PFSK-1 (cell line): Measurements from ENCODE around the gene LIMK1.

Source experiments
- FOXP2 ChIP-seq: optimal IDR thresholded peaks from 2 replicates; pipeline ENCODE3; 2011; ENCODE audit warnings: borderline replicate concordance, control low read depth, inconsistent platforms; ENCODE audit not compliant: insufficient read depth; ENCODE audit errors: extremely low read length, extremely low read depth
- POLR2AphosphoS5 ChIP-seq: IDR thresholded peaks from 2 replicates; pipeline ENCODE4 v1.6.1; 2012; ENCODE audit warnings: low read depth, mild to moderate bottlenecking, control low read depth, low read length, moderate library complexity
- SIN3A ChIP-seq: IDR thresholded peaks from 2 replicates; pipeline ENCODE4 v1.6.1; 2012; ENCODE audit warnings: mild to moderate bottlenecking, low read length, moderate library complexity, borderline replicate concordance; ENCODE audit not compliant: insufficient read depth
- TAF1 ChIP-seq: IDR thresholded peaks from 2 replicates; pipeline ENCODE4 v1.6.1; 2012; ENCODE audit warnings: low read length, control low read depth, borderline replicate concordance; ENCODE audit not compliant: insufficient read depth
- TF ChIP-seq, protein P1 (sequence below), 2 experiments: IDR thresholded peaks; 2 replicates each; pipeline versions ENCODE4 v1.6.1 to v1.8.0; 2011 to 2012; ENCODE audit warnings: low read depth in 2 of 2, low read length in 2 of 2, control low read depth in 1 of 2, inconsistent platforms in 1 of 2, mild to moderate bottlenecking in 1 of 2, moderate library complexity in 1 of 2; ENCODE audit not compliant: insufficient read depth in 1 of 2

Gene LIMK1

GRCh38 chr7:74056096-74056915 is 27.3 kb upstream of the LIMK1 start:
- TF ChIP-seq FOXP2 (no peak), SIN3A (no peak), TAF1 (no peak), POLR2AphosphoS5 (no peak)
- TF ChIP-seq, protein P1, sequence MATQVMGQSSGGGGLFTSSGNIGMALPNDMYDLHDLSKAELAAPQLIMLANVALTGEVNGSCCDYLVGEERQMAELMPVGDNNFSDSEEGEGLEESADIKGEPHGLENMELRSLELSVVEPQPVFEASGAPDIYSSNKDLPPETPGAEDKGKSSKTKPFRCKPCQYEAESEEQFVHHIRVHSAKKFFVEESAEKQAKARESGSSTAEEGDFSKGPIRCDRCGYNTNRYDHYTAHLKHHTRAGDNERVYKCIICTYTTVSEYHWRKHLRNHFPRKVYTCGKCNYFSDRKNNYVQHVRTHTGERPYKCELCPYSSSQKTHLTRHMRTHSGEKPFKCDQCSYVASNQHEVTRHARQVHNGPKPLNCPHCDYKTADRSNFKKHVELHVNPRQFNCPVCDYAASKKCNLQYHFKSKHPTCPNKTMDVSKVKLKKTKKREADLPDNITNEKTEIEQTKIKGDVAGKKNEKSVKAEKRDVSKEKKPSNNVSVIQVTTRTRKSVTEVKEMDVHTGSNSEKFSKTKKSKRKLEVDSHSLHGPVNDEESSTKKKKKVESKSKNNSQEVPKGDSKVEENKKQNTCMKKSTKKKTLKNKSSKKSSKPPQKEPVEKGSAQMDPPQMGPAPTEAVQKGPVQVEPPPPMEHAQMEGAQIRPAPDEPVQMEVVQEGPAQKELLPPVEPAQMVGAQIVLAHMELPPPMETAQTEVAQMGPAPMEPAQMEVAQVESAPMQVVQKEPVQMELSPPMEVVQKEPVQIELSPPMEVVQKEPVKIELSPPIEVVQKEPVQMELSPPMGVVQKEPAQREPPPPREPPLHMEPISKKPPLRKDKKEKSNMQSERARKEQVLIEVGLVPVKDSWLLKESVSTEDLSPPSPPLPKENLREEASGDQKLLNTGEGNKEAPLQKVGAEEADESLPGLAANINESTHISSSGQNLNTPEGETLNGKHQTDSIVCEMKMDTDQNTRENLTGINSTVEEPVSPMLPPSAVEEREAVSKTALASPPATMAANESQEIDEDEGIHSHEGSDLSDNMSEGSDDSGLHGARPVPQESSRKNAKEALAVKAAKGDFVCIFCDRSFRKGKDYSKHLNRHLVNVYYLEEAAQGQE (IDR thresholded peaks at IDR 0.05; ENCODE audit: insufficient read depth in 1 of 2, low read depth in 2 of 2, low read length in 2 of 2): no peak

DNA sequence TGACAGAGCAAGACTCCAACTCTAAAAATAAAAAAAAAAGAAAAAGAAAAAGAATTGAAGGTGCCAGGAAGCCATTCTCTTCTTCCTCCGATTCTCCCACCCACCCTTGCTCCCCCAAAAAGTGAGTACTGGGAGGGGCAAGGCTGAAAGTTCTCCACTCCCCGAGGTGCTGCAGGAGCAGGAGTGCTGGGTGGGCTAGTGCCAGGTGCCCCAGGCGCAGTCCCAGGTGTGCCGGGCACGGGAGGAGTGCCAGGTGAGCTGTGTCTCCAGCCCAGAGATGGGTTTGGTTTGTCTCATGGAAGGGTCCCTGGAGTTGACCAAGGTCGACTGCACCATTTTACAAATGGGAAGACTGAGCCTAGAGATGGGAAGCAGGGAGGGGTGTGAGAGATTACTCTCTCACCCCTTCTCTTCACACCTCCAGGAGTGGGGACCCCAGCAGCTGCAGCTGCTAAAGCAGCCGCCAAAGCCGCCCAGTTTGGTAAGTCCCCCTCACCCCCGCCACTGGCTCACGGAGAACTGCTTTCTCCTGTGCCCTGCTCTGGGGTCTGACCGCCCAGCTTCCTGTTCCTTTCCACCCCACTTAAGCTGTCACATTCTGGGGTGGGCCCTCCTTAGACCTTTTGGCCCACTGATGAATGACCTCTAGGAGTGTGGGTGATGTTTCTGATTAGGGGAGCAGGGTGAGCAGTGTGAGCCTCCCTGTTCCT is 26.2 kb upstream of the LIMK1 start:
- no peak for TF ChIP-seq FOXP2
- no peak for TF ChIP-seq SIN3A
- TF ChIP-seq POLR2AphosphoS5: no peak
- no peak for TF ChIP-seq TAF1
- TF ChIP-seq, protein P1 (IDR thresholded peaks at IDR 0.05; ENCODE audit: insufficient read depth in 1 of 2, low read depth in 2 of 2, low read length in 2 of 2): no peak

DNA sequence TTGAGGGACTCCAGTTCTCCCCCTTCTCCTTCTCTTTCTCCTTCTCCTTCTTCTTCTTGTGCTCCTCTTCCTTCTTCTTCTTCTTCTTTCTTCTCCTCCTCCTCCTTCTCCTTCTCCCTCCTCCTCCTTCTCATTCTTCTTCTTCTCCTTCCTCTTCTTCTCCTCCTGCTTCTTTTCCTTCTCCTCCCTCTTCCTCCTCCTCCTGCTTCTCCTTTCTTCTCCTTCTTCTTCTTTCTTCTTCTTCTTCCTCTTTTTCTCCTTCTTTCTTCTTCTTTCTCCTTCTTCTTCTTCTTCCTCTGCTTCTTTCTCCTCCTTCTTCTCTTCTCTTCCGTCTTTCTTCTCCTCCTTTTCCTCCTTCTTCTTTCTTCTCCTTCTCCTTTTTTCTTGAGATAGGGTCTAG is 25.6 kb upstream of the LIMK1 start:
- TF ChIP-seq TAF1: no peak
- no peak for TF ChIP-seq SIN3A
- TF ChIP-seq POLR2AphosphoS5: no peak

GRCh38 chr7:74058486-74058885 is 25.1 kb upstream of the LIMK1 start:
- TF ChIP-seq SIN3A (no peak), POLR2AphosphoS5 (no peak), TAF1 (no peak), FOXP2 (no peak)
- TF ChIP-seq, protein P1 (IDR thresholded peaks at IDR 0.05; ENCODE audit: insufficient read depth in 1 of 2, low read depth in 2 of 2, low read length in 2 of 2): no peak

DNA sequence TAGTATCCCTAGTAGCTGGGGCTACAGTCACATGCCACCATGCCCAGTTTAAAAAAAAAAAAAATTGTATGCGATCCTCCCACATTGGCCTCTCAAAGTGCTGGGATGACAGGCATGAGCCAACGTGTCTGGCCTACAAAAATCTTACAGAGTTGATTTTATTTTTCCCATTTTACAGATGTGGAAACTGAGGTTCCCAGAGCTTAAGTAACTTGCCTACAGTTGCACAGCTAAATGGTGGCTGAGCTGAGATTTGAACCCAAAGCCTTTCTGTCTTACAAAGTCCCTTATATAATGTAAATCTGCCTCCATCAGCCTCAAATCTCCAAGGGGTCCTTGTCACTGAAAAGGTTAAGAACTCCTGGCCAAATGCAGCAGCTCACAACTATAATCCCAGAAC is 24.6 kb upstream of the LIMK1 start:
- TF ChIP-seq FOXP2 (no peak), POLR2AphosphoS5 (no peak), TAF1 (no peak), SIN3A (no peak)
- TF ChIP-seq, protein P1 (IDR thresholded peaks at IDR 0.05; ENCODE audit: insufficient read depth in 1 of 2, low read depth in 2 of 2, low read length in 2 of 2): no peak
